Stimulated activated CD8-positive, alpha-beta memory T cell treated with anti-CD3 and anti-CD28 coated beads, Interleukin-4, amount 100 ng/mL, for 1 hour (primary cell): ENCODE measurements around the gene C6orf15.
A peak's percentile ranks its signal among the peaks of the same experiment; 100 is the strongest.
"Not testable (repeated sequence)": the region's sequence is repeated elsewhere in the genome, so short reads cannot be mapped to it uniquely, and the experiment has no call there.

Experiments used
- DNase-seq, 2 donors: peaks; one replicate each; pipeline ENCODE4 v3.0.0-alpha.2; 2020; ENCODE audit warnings: low read depth in 2 of 2, low spot score in 1 of 2

Gene C6orf15

GRCh38 chr6:31070711-31071197 is 41.6 kb downstream of the C6orf15 start:
- DNase-seq, result no peak

- peak; percentile 28 to 34 for DNase-seq
Observed at GRCh38 chr6:31068669-31069340, 43.6 kb downstream of the C6orf15 start.

DNA sequence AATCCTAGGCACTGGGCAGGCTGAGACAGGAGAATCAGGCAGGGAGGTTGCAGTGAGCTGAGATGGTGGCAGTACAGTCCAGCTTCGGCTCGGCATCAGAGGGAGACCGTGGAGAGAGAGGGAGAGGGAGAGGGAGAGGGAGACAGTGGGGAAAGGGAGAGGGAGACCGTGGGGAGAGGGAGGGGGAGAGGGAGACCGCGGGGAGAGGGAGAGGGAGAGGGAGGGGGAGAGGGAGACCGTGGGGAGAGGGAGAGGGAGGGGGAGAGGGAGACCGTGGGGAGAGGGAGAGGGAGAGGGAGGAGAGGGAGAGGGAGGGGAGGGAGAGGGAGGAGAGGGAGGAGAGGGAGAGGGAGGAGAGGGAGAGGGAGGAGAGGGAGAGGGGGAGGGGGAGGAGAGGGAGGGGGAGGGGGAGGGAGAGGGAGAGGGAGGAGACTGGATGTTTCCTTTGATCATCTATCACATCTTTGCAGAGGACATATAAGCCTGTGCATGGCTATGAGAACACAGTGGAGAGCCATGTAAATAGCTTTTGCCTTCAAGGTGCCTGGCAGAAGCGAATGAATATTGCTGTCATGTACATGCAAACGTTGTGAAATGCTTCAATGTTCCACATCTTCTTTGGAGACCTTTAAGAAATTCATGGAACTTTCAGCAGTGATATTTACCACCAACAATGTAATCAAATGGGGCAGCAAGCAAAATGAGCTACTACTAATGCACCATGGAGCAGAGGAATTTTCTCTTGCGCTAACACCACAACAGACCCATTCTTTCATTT is 44.3 kb downstream of the C6orf15 start:
- DNase-seq, result not testable (repeated sequence)

GRCh38 chr6:31067028-31067427 is 45.3 kb downstream of the C6orf15 start:
- not testable (repeated sequence) for DNase-seq

- DNase-seq, result no peak
Observed at GRCh38 chr6:31065556-31065955, 46.8 kb downstream of the C6orf15 start.

- DNase-seq, result no peak
Observed at GRCh38 chr6:31063906-31064435, 48.4 kb downstream of the C6orf15 start.
